ENCODE results near the gene MLXIP. TPM values are rescaled to one million over a fixed set of nuclear protein-coding genes. Genes with fewer than 3 reads are reported as not detected.

MLXIP gene
- total RNA-seq, 2 donors from 2014 or later: 28.4 to 48.6 TPM

- Mint-ChIP-seq H3K27me3 (no peaks in the 10 kb centered on the region), H3K27ac (peak overlapping the region; percentile 86 to 94), H3K36me3 (no peaks in the 10 kb centered on the region), H3K4me3 (peak overlapping the region; percentile 84), H3K9me3 (no peaks in the 10 kb centered on the region), H3K4me1 (ENCODE audit: low read depth in 2 of 2) (peaks cover 14 to 27% of the 10 kb centered on the region in 2 donors)
- DNase-seq (ENCODE audit: low spot score) (peak; percentile 81), ATAC-seq (peak; percentile 78 to 79)
These were observed 106.0 kb downstream of the MLXIP start for GRCh38 chr12:122184517-122184916.

GRCh38 chr12:122185079-122185478, 106.5 kb downstream of the MLXIP start:
- Mint-ChIP-seq H3K27me3 (no peaks in the 10 kb centered on the region), H3K27ac (peak overlapping the region; percentile 86 to 94), H3K36me3 (no peaks in the 10 kb centered on the region), H3K9me3 (no peaks in the 10 kb centered on the region), H3K4me3 (peak overlapping the region; percentile 84), H3K4me1 (ENCODE audit: low read depth in 2 of 2) (peaks cover 14 to 24% of the 10 kb centered on the region in 2 donors)
- ATAC-seq (no peak), DNase-seq (ENCODE audit: low spot score) (no peak)

- Mint-ChIP-seq H3K36me3 (no peaks in the 10 kb centered on the region), H3K27ac (peak overlapping the region; percentile 86 to 94), H3K4me3 (no peak overlapping the region), H3K9me3 (no peaks in the 10 kb centered on the region), H3K27me3 (no peaks in the 10 kb centered on the region), H3K4me1 (ENCODE audit: low read depth in 2 of 2) (peaks cover 14 to 24% of the 10 kb centered on the region in 2 donors)
- DNase-seq (ENCODE audit: low spot score): no peak
- ATAC-seq: no peak
These were observed 107.0 kb downstream of the MLXIP start for GRCh38 chr12:122185494-122186082.

- Mint-ChIP-seq H3K27ac (no peak overlapping the region), H3K4me3 (no peak overlapping the region), H3K4me1 (ENCODE audit: low read depth in 2 of 2) (peaks cover 14 to 27% of the 10 kb centered on the region in 2 donors), H3K9me3 (no peaks in the 10 kb centered on the region), H3K36me3 (no peaks in the 10 kb centered on the region), H3K27me3 (no peaks in the 10 kb centered on the region)
- DNase-seq (ENCODE audit: low spot score) (no peak), ATAC-seq (no peak)
These were observed 108.9 kb downstream of the MLXIP start for GRCh38 chr12:122187466-122187865.

- no peaks in the 10 kb centered on the region for H3K9me3 Mint-ChIP-seq
- H3K27me3 Mint-ChIP-seq: no peaks in the 10 kb centered on the region
- DNase-seq (ENCODE audit: low spot score): no peak
- no peak overlapping the region for H3K4me3 Mint-ChIP-seq
- ATAC-seq: no peak
- H3K27ac Mint-ChIP-seq: peak overlapping the region in 1 of 2 donors; percentile 58
- peaks cover 5 to 12% of the 10 kb centered on the region in 2 donors for H3K4me1 Mint-ChIP-seq (ENCODE audit: low read depth in 2 of 2)
- no peaks in the 10 kb centered on the region for H3K36me3 Mint-ChIP-seq
These were observed 111.3 kb downstream of the MLXIP start for GRCh38 chr12:122189626-122190475.

- H3K27ac Mint-ChIP-seq: peak overlapping the region in 1 of 2 donors; percentile 58
- ATAC-seq (peak; percentile 82 to 87), DNase-seq (ENCODE audit: low spot score) (peak; percentile 71)
- H3K9me3 Mint-ChIP-seq: no peaks in the 10 kb centered on the region
- peaks cover 0 to 3% of the 10 kb centered on the region in 2 donors for H3K4me1 Mint-ChIP-seq (ENCODE audit: low read depth in 2 of 2)
- H3K36me3 Mint-ChIP-seq: no peaks in the 10 kb centered on the region
- no peak overlapping the region for H3K4me3 Mint-ChIP-seq
- no peaks in the 10 kb centered on the region for H3K27me3 Mint-ChIP-seq
These were observed 112.5 kb downstream of the MLXIP start for GRCh38 chr12:122190842-122191668.

GRCh38 chr12:122192441-122192840, 113.9 kb downstream of the MLXIP start:
- Mint-ChIP-seq H3K27ac (peak overlapping the region in 1 of 2 donors; percentile 66), H3K4me1 (ENCODE audit: low read depth in 2 of 2) (peaks cover 3 to 8% of the 10 kb centered on the region in 2 donors), H3K9me3 (no peaks in the 10 kb centered on the region), H3K27me3 (no peaks in the 10 kb centered on the region), H3K36me3 (no peaks in the 10 kb centered on the region), H3K4me3 (no peak overlapping the region)
- ATAC-seq: no peak
- no peak for DNase-seq (ENCODE audit: low spot score)

GRCh38 chr12:122194804-122195203, 116.2 kb downstream of the MLXIP start:
- H3K4me1 Mint-ChIP-seq (ENCODE audit: low read depth in 2 of 2): peaks cover 9 to 16% of the 10 kb centered on the region in 2 donors
- ATAC-seq (no peak), DNase-seq (ENCODE audit: low spot score) (no peak)
- no peak overlapping the region for H3K4me3 Mint-ChIP-seq
- H3K27ac Mint-ChIP-seq: no peak overlapping the region
- no peaks in the 10 kb centered on the region for H3K9me3 Mint-ChIP-seq
- H3K36me3 Mint-ChIP-seq: no peaks in the 10 kb centered on the region
- no peaks in the 10 kb centered on the region for H3K27me3 Mint-ChIP-seq

GRCh38 chr12:122195405-122195804, 116.8 kb downstream of the MLXIP start:
- Mint-ChIP-seq H3K4me3 (no peak overlapping the region), H3K36me3 (no peaks in the 10 kb centered on the region), H3K27ac (no peak overlapping the region), H3K27me3 (peaks cover 0 to 2% of the 10 kb centered on the region in 2 donors), H3K4me1 (ENCODE audit: low read depth in 2 of 2) (peaks cover 9 to 16% of the 10 kb centered on the region in 2 donors), H3K9me3 (no peaks in the 10 kb centered on the region)
- DNase-seq (ENCODE audit: low spot score) (no peak), ATAC-seq (no peak)

Other genes with a start within 250 kb of the MLXIP start
- gene HPD, start 219.9 kb upstream of the MLXIP start, total RNA-seq: not detected
- gene PSMD9, start 190.0 kb upstream of the MLXIP start, total RNA-seq: 10 to 100 TPM; 56.0 to 61.3 TPM
- gene CFAP251, start 160.2 kb upstream of the MLXIP start, total RNA-seq: 1 to 10 TPM; 2.0 to 2.9 TPM
- under 1 TPM; 0.33 to 0.69 TPM for gene BCL7A, start 56.9 kb upstream of the MLXIP start, total RNA-seq
- not detected for gene IL31, start 95.5 kb downstream of the MLXIP start, total RNA-seq
- gene LRRC43, start 104.4 kb downstream of the MLXIP start, total RNA-seq: 1 to 10 TPM; 1.1 to 9.3 TPM
- under 1 TPM in 1 of 2 donors, not detected in 1; 0.90 TPM for gene B3GNT4, start 125.0 kb downstream of the MLXIP start, total RNA-seq
- gene DIABLO, start 147.3 kb downstream of the MLXIP start, total RNA-seq: 10 to 100 TPM; 43.0 to 47.3 TPM
- 10 to 100 TPM; 31.8 to 34.4 TPM for gene VPS33A, start 187.7 kb downstream of the MLXIP start, total RNA-seq